HepG2 (cell line): ENCODE data around the gene MTURN.

Experiments
- BHLHE40 ChIP-seq: IDR thresholded peaks from 2 replicates; pipeline ENCODE4 v1.6.1; 2011; ENCODE audit warnings: low read length, improper control_type of control experiment
- CHD2 ChIP-seq: IDR thresholded peaks from 2 replicates; pipeline ENCODE4 v1.6.1; 2011; ENCODE audit warnings: low read depth, low read length, improper control_type of control experiment
- FOXA1 ChIP-seq, 2 experiments: fragments of 450-650 bp in 1 of 2; sonication (generic) in 1 of 2; formaldehyde crosslinking in 1 of 2; IDR thresholded peaks; 2 replicates each; pipeline versions ENCODE4 v1.4.0 to v1.6.1; 2016 to 2020; ENCODE audit warnings: missing genetic modification reagents in 1 of 2
- JUND ChIP-seq: sonication (generic); formaldehyde crosslinking; IDR thresholded peaks from 2 replicates; pipeline ENCODE4 v1.8.0; 2022; ENCODE audit warnings: mild to moderate bottlenecking, missing genetic modification reagents
- KDM1A ChIP-seq: IDR thresholded peaks from 2 replicates; pipeline ENCODE4 v1.6.1; 2016; ENCODE audit warnings: missing compliant biosample characterization
- NR3C1 ChIP-seq: sonication (generic); formaldehyde crosslinking; IDR thresholded peaks from 2 replicates; pipeline ENCODE4 v1.4.0; 2020; ENCODE audit warnings: missing genetic modification reagents
- POLR2A ChIP-seq, 2 experiments: IDR thresholded peaks; 2 replicates each; pipeline ENCODE4 v1.6.1; 2011; ENCODE audit warnings: low read depth in 2 of 2, low read length in 2 of 2, mild to moderate bottlenecking in 1 of 2, moderate library complexity in 1 of 2; ENCODE audit not compliant: insufficient read depth in 1 of 2
- TOPORS ChIP-seq: sonication (generic); formaldehyde crosslinking; IDR thresholded peaks from 2 replicates; pipeline ENCODE4 v1.8.0; 2023; ENCODE audit warnings: mild to moderate bottlenecking, missing genetic modification reagents
- ZNF24 ChIP-seq: fragments of 450-650 bp; IDR thresholded peaks from 2 replicates; pipeline ENCODE4 v1.6.1; 2017; ENCODE audit warnings: antibody characterized with exemption, mild to moderate bottlenecking
- ZNF274 ChIP-seq: sonication (generic); formaldehyde crosslinking; IDR thresholded peaks from 2 replicates; pipeline ENCODE4 v1.5.1; 2020; ENCODE audit warnings: mild to moderate bottlenecking, missing genetic modification reagents
- ZNF331 ChIP-seq: sonication (generic); formaldehyde crosslinking; IDR thresholded peaks from 2 replicates; pipeline ENCODE4 v1.4.0; 2020; ENCODE audit warnings: missing genetic modification reagents
- ZNF883 ChIP-seq: sonication (generic); formaldehyde crosslinking; IDR thresholded peaks from 2 replicates; pipeline ENCODE4 v1.5.1; 2020; ENCODE audit warnings: mild to moderate bottlenecking, missing genetic modification reagents; ENCODE audit errors: not compliant biosample characterization
- TF ChIP-seq, protein P1 (sequence below): sonication (generic); formaldehyde crosslinking; IDR thresholded peaks from 2 replicates; pipeline ENCODE4 v1.5.0; 2020; ENCODE audit warnings: mild to moderate bottlenecking, missing genetic modification reagents, moderate library complexity

- TF ChIP-seq BHLHE40: no peak
- TF ChIP-seq CHD2: no peak
- TF ChIP-seq POLR2A (IDR thresholded peaks at IDR 0.05; ENCODE audit: insufficient read depth in 1 of 2, low read depth in 2 of 2, low read length in 2 of 2): no peak
- TF ChIP-seq ZNF331 (CRISPR knock-in tag): no peak
- no peak for TF ChIP-seq ZNF883 (CRISPR knock-in tag)
- TF ChIP-seq ZNF24: no peak
- TF ChIP-seq FOXA1 (IDR thresholded peaks at IDR 0.05): no peak
- no peak for TF ChIP-seq FOXA1 (CRISPR knock-in tag; IDR thresholded peaks at IDR 0.05)
- no peak for TF ChIP-seq KDM1A (CRISPR knock-in tag)
- TF ChIP-seq JUND: no peak
- TF ChIP-seq NR3C1: no peak
- no peak for TF ChIP-seq TOPORS (CRISPR knock-in tag)
- TF ChIP-seq, protein P1, sequence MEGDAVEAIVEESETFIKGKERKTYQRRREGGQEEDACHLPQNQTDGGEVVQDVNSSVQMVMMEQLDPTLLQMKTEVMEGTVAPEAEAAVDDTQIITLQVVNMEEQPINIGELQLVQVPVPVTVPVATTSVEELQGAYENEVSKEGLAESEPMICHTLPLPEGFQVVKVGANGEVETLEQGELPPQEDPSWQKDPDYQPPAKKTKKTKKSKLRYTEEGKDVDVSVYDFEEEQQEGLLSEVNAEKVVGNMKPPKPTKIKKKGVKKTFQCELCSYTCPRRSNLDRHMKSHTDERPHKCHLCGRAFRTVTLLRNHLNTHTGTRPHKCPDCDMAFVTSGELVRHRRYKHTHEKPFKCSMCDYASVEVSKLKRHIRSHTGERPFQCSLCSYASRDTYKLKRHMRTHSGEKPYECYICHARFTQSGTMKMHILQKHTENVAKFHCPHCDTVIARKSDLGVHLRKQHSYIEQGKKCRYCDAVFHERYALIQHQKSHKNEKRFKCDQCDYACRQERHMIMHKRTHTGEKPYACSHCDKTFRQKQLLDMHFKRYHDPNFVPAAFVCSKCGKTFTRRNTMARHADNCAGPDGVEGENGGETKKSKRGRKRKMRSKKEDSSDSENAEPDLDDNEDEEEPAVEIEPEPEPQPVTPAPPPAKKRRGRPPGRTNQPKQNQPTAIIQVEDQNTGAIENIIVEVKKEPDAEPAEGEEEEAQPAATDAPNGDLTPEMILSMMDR (CRISPR knock-in tag): no peak
- TF ChIP-seq ZNF274 (CRISPR knock-in tag): no peak
Measured at GRCh38 chr7:30200591-30200990, 65.8 kb downstream of the MTURN start.
